Stimulated activated naive CD8-positive, alpha-beta T cell treated with anti-CD3 and anti-CD28 coated beads, Interleukin-15, amount 100 ng/mL, for 72 hours (primary cell): Measurements from ENCODE around the gene LCN2.
A peak's percentile ranks its signal among the peaks of the same experiment; 100 is the strongest.
"Not testable (repeated sequence)": the region's sequence is repeated elsewhere in the genome, so short reads cannot be mapped to it uniquely, and the experiment has no call there.

Experiments
- ATAC-seq: fragments of 150-1000 bp; cut with Tn5 transposase; 2 replicates; pipeline ENCODE4 v1.10.0; 2021; ENCODE audit warnings: mild to moderate bottlenecking, moderate library complexity
- DNase-seq, 2 donors: peaks; one replicate each; pipeline ENCODE4 v3.0.0; 2021 to 2022
- H3K27ac Mint-ChIP-seq, 2 donors: one replicate each; pipeline ENCODE4 v1.8.0; 2022; ENCODE audit warnings: mild to moderate bottlenecking in 2 of 2, mixed read lengths in 2 of 2, moderate library complexity in 2 of 2
- H3K27me3 Mint-ChIP-seq: one replicate; pipeline ENCODE4 v1.8.0; 2022; ENCODE audit warnings: mixed read lengths
- H3K4me1 Mint-ChIP-seq: one replicate; pipeline ENCODE4 v1.8.0; 2022; ENCODE audit warnings: mild to moderate bottlenecking, mixed read lengths
- H3K4me3 Mint-ChIP-seq, 2 donors: one replicate each; pipeline ENCODE4 v1.8.0; 2022; ENCODE audit warnings: mild to moderate bottlenecking in 2 of 2, mixed read lengths in 2 of 2, moderate library complexity in 1 of 2
- H3K9me3 Mint-ChIP-seq, 2 donors: one replicate each; pipeline ENCODE4 v1.8.0; 2022; ENCODE audit warnings: mixed read lengths in 2 of 2

Gene LCN2

DNA sequence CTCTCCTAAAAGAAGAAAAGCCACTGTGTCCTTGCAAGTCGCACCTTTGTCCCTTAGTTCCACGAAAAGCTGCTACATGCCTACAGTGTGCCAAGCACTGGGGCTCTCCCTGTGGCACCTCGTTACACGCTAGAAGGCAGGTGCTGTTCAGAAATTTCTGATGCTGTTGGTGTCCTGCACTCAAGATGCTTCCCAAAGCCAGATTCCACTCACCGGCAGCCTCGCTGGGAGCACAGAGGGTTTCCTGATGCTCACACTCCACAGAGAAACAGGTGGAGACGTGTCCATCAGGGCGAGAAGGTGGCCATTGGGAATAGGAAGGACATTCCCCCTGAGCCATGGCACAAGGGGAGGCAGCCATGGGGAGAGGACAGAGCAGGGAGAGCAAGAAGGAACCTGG, 17.9 kb upstream of the LCN2 start:
- DNase-seq, H3K27ac Mint-ChIP-seq, H3K4me3 Mint-ChIP-seq, ATAC-seq, H3K9me3 Mint-ChIP-seq: not testable (repeated sequence)
- Mint-ChIP-seq H3K27me3 (peaks cover 35% of the 10 kb centered on the region), H3K4me1 (peaks cover 43% of the 10 kb centered on the region)

DNA sequence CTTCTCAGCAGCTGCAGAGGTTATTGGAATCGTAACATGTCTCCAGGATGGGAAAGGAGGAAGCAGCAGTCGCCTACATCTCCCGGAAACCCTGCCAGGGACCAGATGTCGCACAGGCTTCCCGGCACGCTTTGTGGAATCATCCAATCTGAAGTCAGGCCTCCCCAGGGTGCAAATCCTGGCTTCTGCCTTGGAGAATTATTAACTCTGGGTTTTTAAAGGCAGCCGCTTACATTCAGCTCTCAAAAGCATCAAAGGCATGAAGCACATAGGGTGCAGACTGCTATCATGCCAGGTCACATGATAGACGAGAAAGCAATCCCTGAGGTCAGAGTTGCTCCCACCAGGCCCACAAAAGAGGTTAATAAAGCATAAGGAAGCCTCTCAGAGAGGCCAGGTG, 17.1 kb upstream of the LCN2 start:
- ATAC-seq, H3K4me3 Mint-ChIP-seq, DNase-seq, H3K9me3 Mint-ChIP-seq, H3K27ac Mint-ChIP-seq: not testable (repeated sequence)
- Mint-ChIP-seq H3K4me1 (peaks cover 35% of the 10 kb centered on the region), H3K27me3 (peaks cover 35% of the 10 kb centered on the region)

DNA sequence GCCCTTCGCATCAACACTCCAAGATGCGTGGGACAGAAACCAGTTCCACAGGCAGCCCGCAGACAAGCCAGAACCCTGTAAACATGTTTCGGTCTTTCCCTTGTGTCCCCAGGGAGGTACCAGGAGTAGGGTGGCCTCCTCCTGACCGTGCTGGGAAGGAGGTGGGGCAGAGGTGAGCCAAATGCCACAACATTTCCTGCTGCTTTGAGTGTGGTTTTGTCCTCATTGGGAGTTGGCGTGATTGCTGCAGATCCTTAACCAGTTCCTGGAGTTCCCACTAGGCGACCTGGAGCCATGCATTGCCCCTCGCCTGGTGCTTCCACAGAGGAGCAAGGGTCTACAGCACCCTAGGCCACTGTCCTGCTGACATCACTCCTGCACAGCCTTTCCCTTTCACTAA, 13.7 kb upstream of the LCN2 start:
- H3K27me3 Mint-ChIP-seq, result peaks cover 35% of the 10 kb centered on the region

DNA sequence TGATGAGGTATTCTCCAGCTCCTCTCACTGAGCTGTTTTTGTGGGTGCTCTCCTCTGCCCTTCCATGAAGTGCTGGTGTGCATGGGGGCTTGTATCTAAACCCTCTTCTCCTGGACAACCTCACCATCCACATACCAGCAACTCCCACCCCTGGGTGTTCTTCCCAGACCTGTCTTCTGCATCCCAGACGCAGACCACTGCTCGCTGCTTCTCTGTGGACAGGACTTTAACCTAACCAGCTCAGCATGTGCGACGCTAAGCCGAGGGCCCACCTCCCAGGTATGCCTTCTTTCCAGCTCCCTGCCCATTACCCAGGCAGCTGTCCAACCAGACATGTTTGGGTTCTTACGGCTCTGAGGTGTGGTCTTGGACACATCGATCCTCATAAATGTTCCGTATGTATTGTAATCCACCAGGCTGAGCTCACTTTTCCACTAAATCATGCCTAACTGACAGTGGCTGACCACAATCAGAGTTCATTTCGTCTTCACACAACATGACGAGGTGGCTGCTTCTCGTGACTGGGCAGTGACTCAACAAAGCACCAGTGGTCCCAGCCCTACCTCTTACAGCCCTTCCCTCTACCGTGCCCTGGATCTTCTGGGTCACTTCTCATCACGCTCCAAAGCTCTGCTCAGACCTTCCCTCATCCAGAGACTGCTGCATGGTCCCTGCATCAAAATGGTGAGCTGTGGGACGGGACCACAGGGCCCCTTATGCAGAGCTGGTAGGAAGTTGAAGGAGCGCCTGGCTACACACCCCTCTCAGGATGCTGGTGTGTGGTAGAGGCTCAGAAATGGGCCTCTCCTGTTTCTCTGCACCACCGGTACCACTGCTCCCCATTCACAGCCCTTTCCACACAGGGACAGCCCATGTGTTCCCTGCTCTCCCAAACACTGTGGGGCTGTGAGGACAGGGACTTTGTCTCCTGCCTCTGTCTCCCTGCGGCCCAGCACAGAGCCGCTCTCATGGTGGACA, 12.1 kb upstream of the LCN2 start:
- Mint-ChIP-seq H3K27me3 (peaks cover 34% of the 10 kb centered on the region), H3K9me3 (no peaks in the 10 kb centered on the region), H3K4me1 (peaks cover 20% of the 10 kb centered on the region), H3K27ac (no peak overlapping the region), H3K4me3 (no peak overlapping the region)
- DNase-seq (no peak), ATAC-seq (no peak)

More for the DNA sequence above, 13.7 kb upstream of the LCN2 start:
- not testable (repeated sequence) for H3K4me3 Mint-ChIP-seq, DNase-seq, H3K27ac Mint-ChIP-seq, ATAC-seq, H3K9me3 Mint-ChIP-seq
- peaks cover 16% of the 10 kb centered on the region for H3K4me1 Mint-ChIP-seq

DNA sequence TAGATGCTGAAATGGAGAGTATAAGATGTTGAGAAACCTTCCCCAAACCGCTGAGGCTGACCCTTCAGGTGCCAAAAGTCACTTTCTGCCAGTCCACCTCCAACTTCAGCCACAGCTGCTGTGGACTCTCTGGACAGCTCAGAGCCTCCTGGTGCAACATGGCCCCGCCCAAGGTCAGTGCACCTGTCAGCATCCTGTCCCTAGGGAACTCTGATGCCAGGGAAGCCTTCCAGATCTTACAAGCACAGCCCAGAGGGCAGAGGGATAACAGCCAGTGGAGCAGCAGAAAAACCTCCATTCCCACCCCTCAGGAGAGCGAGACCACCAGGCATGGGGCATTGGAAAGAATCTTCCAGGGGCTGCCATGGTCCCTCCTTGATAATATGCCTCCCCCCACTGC, 11.3 kb upstream of the LCN2 start:
- no peak for ATAC-seq

DNA sequence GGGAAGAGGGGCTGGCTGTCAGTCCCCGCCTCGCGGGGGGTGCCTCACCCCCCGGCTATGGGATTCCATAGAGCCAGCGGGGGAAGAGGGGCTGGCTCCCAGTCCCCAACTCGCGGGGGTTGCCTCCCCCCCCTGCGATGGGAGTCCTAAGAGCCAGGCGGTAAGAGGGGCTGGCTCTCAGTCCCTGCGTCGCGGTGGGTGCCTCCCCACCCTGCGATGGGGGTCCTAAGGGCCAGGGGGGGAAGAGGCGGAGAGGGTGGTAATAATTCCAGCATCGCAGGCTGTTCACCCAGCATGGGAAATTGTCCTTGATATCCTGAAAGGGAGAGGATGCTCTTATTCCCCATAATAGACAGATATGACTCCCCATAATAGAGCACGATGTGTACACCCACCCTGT, 9.6 kb upstream of the LCN2 start:
- ATAC-seq (no peak), DNase-seq (no peak)
- H3K27ac Mint-ChIP-seq, result no peak overlapping the region
- no peak overlapping the region for H3K4me3 Mint-ChIP-seq
- H3K4me1 Mint-ChIP-seq, result peaks cover 19% of the 10 kb centered on the region
- no peaks in the 10 kb centered on the region for H3K9me3 Mint-ChIP-seq
- peaks cover 10% of the 10 kb centered on the region for H3K27me3 Mint-ChIP-seq

More for the DNA sequence above, 11.3 kb upstream of the LCN2 start:
- H3K4me1 Mint-ChIP-seq, result peaks cover 25% of the 10 kb centered on the region
- no peak overlapping the region for H3K27ac Mint-ChIP-seq
- no peak for DNase-seq
- H3K27me3 Mint-ChIP-seq, result peaks cover 25% of the 10 kb centered on the region
- no peak overlapping the region for H3K4me3 Mint-ChIP-seq
- H3K9me3 Mint-ChIP-seq, result no peaks in the 10 kb centered on the region

DNA sequence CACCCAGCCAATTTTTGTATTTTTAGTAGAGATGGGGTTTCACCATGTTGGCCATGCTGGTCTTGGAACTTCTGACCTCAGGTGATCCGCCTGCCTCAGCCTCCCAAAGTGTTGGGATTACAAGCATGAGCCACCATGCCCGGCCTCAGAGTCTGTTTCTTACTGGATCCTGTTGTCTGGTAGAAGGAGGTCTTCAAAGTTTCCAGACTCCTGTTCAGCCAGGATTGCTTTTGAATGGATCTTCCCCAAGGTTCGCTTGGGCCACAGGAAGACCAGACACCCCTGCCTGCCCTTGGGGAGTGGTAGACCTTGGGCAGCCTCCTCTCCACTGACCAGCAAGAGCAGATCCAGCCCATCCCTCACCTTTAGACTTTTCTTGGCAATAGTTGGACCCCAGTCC, 7.6 kb upstream of the LCN2 start:
- H3K27ac Mint-ChIP-seq, result no peak overlapping the region
- DNase-seq, result no peak
- H3K4me1 Mint-ChIP-seq, result peaks cover 10% of the 10 kb centered on the region
- H3K27me3 Mint-ChIP-seq, result no peaks in the 10 kb centered on the region
- no peak overlapping the region for H3K4me3 Mint-ChIP-seq
- H3K9me3 Mint-ChIP-seq, result no peaks in the 10 kb centered on the region
- ATAC-seq, result no peak

GRCh38 chr9:128142061-128142460, 7.2 kb upstream of the LCN2 start:
- no peak overlapping the region for H3K4me3 Mint-ChIP-seq

DNA sequence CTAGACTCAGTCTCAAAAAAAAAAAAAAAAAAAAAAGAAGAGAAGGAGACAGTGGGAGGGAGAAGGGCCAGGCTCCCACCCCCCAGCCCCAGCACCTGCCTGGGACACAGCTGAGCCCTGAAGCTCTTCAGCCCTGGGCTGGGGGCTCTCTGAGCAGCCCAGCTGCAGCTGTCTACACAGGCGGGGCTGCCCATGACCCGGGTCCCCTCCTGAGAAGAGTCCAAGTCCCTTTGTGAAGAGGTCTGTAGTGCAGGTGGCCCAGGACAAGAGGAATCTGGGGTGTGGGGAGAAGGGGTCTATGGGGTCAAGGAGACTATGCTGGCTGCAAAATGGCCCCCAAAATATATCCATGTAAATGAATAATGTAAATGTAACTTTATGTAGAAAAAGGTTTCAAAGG, 6.7 kb upstream of the LCN2 start:
- ATAC-seq (no peak), DNase-seq (no peak)
- Mint-ChIP-seq H3K27me3 (no peaks in the 10 kb centered on the region), H3K9me3 (no peaks in the 10 kb centered on the region), H3K4me1 (peaks cover 10% of the 10 kb centered on the region), H3K27ac (no peak overlapping the region), H3K4me3 (no peak overlapping the region)

More at GRCh38 chr9:128142061-128142460, 7.2 kb upstream of the LCN2 start:
- DNase-seq (no peak), ATAC-seq (no peak)
- Mint-ChIP-seq H3K4me1 (peaks cover 10% of the 10 kb centered on the region), H3K27me3 (no peaks in the 10 kb centered on the region), H3K9me3 (no peaks in the 10 kb centered on the region), H3K27ac (peak overlapping the region in 1 of 2 donors; percentile 84)

- H3K4me1 Mint-ChIP-seq, result peaks cover 10% of the 10 kb centered on the region
Measured at GRCh38 chr9:128143525-128144238, 5.6 kb upstream of the LCN2 start.

DNA sequence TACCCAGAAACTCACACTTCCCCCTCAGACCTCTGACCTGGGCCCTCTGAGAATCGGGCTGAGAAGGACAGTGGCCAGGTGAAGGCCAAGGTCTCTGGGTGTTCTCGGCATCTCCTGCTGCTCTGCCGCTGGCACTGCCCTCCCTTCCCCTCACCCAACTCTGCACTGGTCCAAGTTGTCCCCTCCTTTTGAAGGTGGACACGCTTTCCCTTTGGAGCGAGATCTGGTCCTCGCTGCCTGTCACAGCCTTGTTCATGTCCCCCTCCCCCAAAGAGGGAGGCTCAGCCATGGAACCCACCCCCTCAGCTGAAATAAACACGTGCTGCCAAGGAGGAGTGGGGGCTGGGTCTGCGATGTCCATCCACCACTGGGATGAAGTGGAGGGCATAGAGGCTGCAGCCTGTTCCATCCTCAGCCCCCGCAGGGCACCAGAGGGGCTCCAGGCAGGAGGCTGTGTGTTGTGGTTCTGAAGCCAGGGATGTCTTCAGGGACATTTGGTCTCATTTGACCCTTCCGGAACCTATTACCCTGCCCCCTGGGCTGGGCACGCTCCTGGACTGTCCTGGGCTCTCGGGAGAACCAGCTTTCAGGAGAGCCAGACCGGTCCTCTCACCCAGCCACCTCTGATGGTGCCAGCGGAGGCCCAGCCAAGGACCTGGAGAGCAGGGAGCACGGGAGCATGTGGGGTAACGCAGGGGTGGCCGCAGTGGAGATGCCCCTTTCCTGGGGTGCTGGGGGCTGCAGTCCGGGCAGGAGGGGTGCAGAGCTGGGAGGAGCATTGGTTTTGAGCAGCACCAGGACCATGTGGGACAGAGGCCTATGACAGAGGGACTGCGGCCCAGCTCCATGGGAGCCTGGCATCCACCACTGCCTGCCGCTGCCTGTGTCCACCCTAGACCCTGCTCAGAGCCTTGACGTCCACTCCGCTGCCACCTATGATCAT, 4.7 kb upstream of the LCN2 start:
- Mint-ChIP-seq H3K9me3 (no peaks in the 10 kb centered on the region), H3K27ac (no peak overlapping the region), H3K4me1 (peaks cover 10% of the 10 kb centered on the region), H3K27me3 (no peaks in the 10 kb centered on the region), H3K4me3 (no peak overlapping the region)
- ATAC-seq, result no peak
- DNase-seq, result no peak

More at GRCh38 chr9:128143525-128144238, 5.6 kb upstream of the LCN2 start:
- Mint-ChIP-seq H3K27me3 (no peaks in the 10 kb centered on the region), H3K4me3 (no peak overlapping the region), H3K9me3 (no peaks in the 10 kb centered on the region), H3K27ac (no peak overlapping the region)
- DNase-seq (no peak), ATAC-seq (no peak)

GRCh38 chr9:128145536-128145935, 3.7 kb upstream of the LCN2 start:
- no peak for ATAC-seq
- H3K4me3 Mint-ChIP-seq, result no peak overlapping the region
- no peak for DNase-seq
- no peak overlapping the region for H3K27ac Mint-ChIP-seq
- H3K9me3 Mint-ChIP-seq, result no peaks in the 10 kb centered on the region
- H3K27me3 Mint-ChIP-seq, result no peaks in the 10 kb centered on the region
- peaks cover 11% of the 10 kb centered on the region for H3K4me1 Mint-ChIP-seq

GRCh38 chr9:128145951-128146351, 3.3 kb upstream of the LCN2 start:
- Mint-ChIP-seq H3K4me3 (no peak overlapping the region), H3K27ac (no peak overlapping the region), H3K9me3 (no peaks in the 10 kb centered on the region), H3K27me3 (no peaks in the 10 kb centered on the region), H3K4me1 (peaks cover 15% of the 10 kb centered on the region)
- DNase-seq, result no peak
- ATAC-seq, result no peak

- H3K27ac Mint-ChIP-seq, result no peak overlapping the region
- no peak overlapping the region for H3K4me3 Mint-ChIP-seq
- no peak for DNase-seq
- ATAC-seq, result no peak
- no peaks in the 10 kb centered on the region for H3K9me3 Mint-ChIP-seq
- H3K27me3 Mint-ChIP-seq, result no peaks in the 10 kb centered on the region
- H3K4me1 Mint-ChIP-seq, result peaks cover 16% of the 10 kb centered on the region
Measured at GRCh38 chr9:128146591-128147120, 2.6 kb upstream of the LCN2 start.

DNA sequence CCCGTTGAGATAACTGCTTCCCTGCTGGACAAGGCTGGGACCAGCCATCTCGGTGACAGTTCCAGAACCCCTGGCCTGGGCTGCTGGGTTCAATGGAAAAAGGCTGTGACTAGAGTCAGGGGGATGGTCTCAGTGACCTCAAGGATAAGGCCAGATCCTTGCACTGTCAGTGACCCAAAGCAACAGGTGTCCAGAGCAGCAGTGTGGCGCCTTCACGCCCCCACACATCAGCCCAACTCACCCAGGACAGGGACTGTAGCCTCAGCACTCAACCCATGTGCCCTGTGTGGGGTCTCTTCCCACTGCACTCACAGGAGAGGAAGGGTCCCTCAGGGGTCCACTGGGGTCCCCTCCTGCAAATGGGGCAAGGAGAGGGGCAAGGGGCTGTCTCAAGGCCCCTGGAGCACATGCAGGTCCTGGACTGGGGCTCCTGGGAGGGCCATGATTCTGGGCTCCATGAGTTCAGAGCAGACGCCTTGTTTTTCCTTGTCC, 698 bp upstream of the LCN2 start:
- Mint-ChIP-seq H3K9me3 (no peaks in the 10 kb centered on the region), H3K4me1 (peaks cover 6% of the 10 kb centered on the region), H3K27ac (no peak overlapping the region), H3K27me3 (no peaks in the 10 kb centered on the region), H3K4me3 (no peak overlapping the region)
- no peak for DNase-seq
- no peak for ATAC-seq
